Fibroblast of skin of right biceps (primary cell): ENCODE data around the gene MKNK2.
A peak's percentile ranks its signal among the peaks of the same experiment; 100 is the strongest.

Experiments
- DNase-seq: peaks from one replicate; pipeline ENCODE4 v3.0.0-alpha.2; 2013

Gene MKNK2

DNA sequence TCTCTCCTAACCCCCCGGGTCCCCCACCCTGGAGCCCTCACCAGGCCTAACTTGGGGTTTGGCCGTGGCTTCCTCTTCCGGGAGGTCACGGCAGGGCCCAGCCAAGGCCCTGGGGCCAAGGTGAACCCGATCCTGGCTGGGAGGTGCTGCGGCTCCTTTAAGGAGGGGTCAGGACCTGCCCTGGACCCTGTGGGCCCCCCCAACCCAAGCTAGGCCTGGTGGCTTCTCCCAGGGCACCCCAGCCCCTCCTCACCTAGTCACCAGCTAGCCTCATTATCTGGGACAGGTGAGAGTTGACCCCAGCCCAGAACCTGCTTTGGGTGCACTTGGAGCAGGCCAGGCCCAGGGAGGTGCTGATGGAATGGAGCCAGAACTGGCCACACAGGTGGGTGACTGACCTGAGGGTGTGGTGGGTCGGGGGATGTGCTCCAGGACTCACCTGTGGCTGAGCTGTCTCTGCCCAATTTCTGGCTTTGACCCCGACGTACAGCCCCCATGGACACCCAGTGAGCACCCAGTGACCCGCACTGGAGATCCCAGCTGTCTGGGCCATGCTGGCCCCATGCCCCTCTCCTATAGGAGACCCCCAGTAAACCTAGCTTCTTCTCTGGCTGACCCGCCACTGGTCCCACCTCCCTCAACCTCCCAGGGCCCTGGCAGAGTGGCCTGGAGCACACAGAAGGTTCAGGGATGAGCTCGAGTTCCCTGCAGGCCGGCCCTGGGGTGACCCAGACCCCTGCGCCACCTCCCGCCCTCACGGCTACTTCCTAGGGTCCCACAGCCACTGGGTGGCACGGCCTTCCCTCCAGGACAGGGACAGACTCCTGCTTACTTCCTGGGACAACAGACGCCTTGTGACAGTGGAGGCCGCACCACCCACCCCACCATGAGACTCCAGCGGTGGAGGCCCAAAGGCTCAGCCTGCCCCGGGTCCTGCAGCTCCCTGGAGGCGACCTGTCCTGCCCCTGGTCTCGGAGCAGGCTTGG, 6.7 kb upstream of the MKNK2 start:
- no peak for DNase-seq

DNA sequence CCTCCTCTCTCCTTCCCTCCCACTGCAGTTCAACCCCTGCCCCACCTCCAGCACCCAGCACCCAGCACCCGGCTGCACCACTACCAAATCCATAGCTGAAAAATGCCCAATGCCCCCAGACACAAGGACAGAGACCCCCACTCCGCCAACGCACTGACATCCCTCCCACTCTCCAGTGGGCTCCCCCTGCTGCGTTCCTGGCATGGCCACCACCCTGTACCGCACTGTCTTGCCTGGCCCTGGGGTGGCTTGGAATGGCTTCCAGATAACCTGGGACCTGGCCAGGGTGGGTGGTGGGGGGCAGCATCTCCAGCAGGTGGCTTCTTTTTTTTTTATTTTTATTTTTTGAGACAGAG, 5.8 kb upstream of the MKNK2 start:
- DNase-seq = no peak

DNA sequence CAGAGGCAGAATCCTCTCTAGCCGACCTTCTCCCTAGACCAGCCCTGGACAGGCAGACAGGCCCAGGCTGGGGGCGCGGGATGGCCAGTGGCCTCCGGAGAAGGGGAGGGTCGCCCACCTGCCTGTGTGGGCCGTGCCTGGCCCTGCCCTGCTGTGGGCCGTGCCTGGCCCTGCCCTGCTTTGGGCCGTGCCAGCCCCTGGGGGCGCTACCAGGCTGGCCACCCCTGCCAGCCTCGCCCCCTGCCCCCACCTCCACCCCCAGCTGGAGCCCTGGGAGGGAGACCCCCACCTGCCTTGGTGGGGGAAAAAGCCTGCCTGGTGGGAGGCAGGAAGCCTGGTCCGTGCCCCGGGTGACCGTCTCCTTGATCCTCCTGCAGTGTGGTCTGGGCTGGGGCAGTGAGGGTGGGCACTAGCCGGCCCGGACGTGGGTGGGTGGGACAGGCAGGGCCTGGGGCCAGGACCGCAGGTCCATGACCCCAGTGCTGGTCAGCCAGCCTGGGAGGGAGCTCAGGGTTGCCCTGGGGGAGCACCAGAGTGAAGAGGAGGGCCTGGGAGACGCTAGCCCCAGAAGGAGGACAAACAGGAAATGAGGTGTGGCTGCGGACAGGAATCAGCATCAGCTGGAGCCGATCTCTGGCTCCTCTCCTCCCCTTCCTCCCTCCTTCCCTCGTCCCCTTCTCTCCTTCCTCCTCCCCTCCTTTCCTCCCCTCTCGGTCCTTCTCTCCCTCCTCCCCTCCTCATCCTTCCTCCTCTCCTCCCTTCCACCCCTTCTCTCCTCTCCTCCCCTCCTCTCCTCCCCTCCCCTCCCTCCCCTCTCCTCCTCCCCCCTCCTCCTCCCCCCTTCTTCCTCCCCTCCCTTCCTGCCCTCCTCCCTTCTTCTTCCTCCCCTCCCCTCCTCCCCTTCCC, 5.1 kb upstream of the MKNK2 start:
- peak; percentile 76 for DNase-seq

DNA sequence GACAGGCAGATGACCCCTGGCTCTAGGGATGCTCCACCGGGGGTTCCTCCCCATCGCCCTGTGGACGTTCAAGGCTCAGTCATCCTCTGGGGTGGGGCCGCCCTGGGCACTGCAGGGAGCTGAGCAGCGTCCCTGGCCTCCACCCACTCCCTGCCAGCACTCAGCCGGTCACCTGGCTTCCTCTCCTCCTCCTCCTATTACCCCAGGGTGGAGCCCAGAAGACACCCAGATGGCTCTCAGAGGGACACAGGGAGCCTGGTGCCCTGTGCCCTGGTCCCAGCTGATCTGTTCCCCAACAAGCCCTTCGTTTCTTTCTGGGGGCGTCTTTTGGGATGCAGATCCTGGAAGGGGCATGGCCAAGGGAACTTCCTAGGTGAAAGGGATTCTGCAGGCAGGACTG, 3.7 kb upstream of the MKNK2 start:
- DNase-seq = no peak

DNA sequence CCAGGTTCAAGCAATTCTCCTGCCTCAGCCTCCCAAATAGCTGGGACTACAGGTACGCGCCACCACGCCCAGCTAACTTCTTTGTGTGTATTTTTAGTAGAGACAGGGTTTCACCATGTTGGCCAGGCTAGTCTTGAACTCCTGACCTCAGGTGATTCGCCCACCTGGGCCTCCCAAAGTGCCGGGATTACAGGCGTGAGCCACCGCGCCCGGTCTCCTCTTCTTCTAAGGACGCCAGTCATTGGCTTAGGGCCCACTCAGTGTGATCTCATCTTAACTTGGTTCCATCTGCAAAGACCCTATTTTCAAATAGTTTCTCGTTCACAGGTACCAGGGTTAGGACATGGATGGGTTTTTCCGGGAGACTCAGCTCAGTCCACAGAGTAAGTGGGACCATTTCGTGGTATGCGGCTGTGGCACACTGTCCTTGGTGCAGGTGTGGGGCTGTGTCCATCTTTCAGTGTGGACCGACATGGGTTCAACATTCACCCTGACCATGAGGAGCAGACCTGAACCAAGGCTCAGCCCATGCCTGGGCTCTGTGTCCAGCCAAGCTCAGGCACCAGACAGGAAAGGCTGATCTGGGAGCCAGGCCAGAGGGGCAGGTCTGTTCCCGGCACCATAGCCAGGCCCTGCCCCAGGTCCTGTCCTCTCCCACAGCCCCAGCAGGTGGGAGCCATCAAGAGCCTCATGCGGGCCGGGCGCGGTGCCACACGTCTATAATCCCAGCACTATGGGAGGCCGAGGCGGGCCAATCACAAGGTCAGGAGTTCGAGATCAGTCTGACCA, 2.8 kb upstream of the MKNK2 start:
- DNase-seq = no peak

DNA sequence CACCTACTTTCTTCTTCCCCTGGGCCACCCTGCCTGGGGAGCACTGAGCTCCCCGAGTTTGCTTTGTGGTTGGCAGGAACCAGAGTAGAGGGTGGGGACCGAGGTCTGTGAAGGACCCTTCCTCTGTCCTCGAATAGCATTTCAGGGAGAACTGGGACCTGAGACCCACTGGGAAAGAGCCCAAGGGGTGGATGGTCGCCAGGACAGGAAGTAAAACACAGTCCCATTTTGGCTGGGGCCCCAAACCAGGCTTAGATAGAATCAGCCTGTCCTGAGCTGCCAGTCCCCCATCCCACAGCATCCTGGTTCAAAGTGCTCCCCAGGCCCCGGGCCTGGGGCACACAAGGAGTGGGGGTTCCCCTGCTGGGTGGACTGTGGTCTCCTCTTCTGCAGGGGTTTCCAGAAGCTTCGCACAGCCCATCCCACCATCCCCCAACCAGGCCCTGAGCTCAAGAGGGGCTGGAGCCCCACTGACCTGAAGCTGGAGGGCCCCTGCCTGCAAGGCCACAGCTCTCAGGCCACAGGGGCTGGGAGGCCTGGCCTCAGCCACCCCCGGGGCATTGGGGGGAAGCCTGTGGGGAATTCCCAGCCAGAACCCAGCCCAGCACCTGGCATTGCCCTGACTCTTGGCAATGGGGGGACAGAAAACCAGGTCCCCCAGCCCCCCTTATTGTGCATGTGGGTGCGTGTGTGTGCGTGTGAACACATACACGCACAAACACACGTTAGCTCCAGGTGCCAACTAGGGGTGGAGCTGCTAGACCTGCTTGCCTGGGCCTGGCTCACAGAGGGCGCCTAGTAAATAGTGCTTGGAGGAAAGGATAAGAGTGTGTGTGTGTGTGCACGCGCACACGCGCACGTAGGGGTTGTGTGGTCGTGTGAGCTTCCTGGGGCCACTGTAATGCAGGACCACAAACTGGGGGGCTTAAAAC, 995 bp upstream of the MKNK2 start:
- DNase-seq = no peak

DNA sequence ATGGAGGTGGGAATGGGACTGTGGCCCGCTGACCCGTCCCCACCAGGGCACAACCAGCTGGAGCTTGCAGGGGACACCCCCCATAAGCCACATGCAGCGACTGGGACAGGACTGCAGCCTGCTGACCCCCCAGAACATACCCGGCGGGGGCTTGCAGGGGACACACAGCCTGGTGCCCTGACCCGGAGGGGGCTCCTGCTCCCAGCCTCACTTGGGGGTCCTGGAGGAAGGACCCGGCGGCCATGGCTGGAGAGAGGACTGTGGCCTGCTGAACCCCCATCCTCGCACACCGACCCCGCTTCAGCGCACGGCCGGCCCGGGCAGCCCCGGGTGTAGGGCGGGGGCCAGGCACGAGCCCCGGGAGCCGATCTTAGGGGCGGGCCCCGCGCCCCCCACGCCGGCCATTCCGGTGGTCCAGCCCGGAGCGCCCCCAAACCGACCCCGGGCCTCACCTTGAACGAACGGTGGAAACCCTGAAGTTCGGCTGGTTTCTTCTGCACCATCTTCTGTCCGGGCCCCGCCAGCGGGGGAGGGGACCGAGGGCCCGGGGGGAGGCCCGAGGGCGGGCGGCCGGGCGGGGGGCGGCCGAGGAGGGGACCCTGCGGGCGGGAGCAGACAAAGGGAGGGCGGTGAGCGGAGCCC, 574 bp downstream of the MKNK2 start:
- no peak for DNase-seq

DNA sequence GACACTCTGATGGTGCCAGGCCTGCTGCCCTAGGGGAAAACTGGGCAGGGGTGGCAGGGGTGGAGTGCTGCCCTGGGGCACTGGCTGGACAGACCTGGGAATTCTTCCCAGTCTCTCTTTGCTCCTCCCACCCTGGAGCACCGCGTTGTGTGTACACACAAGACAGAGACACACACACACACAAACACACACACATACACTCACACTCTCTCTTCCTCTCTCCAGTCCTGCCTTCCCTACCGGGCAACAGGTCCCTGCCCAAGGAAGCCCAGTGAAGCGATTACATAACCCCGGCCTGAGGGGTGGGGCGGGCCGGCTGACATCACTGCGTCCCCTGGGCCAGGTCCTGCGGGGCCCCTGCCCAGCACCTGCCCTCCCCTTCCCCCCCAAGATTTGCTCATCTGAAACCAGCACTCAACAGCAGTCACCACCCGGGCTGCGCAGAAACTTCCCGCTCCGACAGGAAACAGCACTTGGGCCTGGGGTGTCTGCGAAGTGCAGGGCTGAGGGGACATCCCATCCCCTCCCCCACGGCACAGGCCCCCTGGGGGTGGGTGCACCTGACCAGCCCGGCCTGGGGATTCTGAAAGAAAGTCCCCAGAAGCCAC, 1.2 kb downstream of the MKNK2 start:
- DNase-seq = peak; percentile 57

DNA sequence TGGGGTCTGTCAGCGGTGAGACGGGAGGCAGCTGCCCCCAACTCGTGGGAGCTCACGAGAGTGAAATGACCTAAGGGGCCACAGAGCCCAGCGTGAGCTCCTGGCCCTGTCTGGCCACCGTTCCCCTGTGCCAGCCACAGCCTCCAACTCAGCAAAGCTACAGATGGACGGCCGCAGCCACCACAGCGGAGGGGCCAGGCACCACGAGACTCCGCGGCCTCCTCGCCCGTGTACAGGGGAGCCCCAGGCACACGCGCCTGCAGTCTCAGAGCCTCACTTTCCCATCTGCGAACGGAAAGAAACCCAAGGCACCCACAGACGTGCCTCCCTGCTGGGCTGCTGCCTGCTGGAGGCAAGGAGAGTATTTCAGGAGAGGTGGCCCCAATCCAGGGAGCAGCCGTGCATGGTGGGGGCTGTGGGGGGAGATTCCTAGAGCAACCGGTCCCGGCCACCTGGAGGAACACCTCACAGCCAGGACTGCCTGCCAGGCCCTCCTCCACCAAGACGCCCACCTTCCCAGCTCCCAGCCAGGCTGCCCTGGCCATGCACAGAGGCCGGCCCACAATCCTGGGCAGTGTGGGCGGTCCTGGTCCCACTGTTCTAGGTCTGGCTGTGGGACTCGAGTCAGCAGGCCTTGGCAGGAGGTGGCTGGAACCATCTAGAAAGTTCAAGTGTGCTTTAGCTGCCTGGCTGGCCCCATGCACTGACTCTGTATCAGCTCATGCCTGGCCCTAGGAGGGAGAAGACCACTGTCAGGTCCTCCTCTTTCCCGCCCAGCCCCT, 1.9 kb downstream of the MKNK2 start:
- DNase-seq = no peak

DNA sequence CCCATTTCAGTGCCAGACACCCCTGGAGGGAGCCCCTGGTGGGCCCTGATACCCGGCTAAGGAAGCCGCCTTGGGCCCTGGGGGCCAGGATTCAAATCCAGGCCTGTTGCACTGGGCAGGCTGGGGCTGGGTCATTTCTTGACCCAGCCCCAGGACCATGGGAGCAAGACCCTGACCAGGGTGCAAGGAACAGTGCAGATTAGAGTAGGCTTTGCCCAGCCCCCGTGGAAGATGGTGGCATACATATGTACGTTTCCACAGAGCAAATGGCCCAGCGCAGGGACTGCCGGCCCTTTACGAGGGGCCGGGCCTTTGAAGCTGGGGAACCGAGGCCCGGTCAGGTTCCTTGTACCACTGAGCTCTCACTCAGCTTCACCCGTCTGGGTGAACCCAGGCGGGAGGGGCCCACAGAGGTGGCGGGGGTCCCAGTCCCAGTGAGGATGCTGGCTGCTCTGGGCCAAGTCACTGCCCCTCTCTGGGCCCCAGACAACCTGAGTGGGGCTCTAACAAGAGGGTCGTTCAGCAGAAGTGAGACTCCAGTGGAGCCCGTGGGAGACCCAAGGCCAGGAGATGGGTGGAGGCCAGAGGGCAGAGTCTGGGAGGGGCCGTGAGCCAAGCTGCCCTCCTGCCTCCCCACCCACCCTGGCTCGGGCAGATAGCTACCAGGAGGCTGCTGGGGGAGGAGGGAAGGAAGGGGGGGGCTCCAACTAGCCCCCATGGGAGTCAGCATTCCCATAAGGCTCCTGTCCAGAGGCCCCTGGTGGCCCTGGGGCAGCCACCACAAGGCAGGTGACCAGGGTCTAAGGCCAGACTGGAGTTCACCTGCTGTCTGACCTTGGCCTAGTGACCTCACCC, 2.7 kb downstream of the MKNK2 start:
- no peak for DNase-seq

DNA sequence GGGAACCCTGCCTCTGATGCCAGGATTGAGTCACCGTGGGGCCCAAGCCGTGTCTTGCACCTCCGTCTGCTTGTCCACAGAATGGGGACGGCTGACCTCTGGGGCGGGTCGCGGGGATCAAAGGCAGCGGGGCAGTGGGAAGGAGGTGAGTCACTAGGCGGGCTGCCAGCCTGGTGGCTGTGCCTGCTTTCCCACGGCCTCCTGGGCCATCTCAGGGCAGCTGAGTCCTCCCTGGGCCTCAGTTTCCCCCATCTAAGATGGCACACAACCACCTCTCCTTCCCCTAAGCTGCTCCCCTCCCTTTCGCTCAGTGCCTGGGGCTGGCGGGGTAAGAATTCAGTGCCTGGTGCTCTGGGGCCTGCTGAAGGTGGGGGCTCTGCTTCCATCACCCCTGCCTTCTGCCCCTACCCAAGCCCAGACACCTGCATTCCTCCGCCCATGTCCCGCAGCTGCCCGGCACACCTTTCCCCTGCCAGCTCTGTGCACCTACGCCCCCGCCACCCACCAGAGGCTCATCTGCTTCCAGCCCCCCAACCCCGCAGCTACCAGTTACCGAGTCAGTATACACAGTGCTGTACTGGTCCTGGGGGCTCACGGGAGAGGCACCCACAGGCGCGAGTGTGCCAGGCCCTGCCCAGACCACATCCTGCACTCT, 3.5 kb downstream of the MKNK2 start:
- no peak for DNase-seq

DNA sequence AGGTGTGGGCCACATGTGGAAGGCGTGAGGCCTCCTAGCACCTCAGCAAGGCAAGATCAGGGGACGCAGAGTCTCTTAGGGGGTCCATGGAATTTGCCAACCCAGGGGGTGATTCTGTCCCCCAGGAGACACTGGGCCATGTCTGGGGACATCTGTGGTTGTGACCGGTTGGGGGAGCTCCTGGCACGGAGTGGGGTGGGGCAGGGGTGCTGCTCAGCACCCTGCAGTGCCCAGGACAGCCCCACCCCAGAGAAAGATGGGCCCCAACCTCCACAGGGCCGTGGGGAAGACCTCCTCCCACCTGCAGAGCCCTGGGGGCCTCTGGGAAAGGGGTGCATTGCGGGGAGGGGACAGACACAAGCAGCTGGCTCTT, 4.0 kb downstream of the MKNK2 start:
- DNase-seq = no peak

DNA sequence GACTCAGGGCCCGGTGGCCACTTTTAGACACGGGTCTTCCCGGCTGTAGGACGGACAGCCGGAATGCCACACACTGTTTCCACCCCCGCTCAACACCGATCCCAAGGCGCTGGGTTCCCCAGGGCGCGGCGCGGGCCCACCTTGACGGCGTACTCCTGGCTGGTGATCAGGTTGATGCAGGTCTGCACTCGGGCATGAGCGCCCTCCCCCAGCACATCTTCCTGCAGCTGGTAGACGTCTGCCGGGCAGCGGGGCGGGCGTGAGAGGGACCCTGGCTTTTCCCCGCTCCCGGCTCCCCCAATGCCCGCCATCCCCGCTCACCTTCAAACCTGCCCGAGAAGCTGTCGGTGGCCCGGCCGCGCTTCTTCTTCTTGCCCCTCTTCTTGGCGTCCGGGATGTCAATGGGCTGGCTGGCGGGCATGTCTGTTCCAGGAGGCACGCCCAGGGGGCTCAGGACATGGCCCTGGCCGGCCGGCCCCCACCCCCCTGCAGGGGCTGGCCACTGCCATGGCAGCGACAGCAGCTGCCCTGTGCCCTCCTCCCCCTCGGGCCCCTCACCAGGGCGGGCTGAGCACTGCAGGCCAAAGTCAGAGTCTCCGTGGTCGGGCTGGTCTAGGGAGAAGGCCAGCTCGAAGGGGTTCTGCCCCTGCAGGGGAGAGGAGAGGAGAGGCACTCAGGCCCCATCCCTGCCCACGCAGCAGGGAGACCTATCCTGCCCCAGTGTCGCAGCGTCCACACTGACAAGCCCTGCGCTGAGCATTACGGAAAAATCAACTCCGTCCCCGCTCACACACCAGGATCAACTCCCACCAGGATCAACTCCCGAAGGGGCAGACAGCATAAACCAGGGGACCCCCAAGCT, 4.8 kb downstream of the MKNK2 start:
- DNase-seq = no peak

DNA sequence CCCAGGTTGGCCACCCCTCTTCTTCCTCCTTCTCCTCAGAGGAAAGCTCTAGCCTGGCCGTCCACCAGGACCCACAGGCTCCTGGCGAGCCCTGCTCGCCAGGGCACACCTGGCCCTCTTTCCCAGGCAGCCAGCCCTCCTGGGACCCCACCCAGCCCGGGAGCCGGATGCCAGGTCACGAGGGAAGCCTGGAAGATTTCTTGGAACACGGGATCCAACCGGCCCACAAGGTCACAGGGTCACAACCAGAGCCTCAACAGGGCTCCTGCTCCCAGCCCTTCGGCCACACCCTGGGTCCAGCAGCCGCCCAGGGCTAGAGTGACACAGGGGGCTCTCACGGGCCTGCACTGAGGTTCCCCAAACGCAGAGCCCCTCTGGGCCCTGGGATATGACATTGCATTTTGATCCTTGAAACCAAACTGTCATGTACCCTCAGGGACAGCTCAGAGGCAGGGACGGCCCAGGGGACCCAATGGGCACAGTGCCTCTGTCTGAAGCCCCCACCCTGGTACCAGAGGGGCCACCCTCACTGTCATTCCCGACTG, 5.5 kb downstream of the MKNK2 start:
- DNase-seq = no peak

DNA sequence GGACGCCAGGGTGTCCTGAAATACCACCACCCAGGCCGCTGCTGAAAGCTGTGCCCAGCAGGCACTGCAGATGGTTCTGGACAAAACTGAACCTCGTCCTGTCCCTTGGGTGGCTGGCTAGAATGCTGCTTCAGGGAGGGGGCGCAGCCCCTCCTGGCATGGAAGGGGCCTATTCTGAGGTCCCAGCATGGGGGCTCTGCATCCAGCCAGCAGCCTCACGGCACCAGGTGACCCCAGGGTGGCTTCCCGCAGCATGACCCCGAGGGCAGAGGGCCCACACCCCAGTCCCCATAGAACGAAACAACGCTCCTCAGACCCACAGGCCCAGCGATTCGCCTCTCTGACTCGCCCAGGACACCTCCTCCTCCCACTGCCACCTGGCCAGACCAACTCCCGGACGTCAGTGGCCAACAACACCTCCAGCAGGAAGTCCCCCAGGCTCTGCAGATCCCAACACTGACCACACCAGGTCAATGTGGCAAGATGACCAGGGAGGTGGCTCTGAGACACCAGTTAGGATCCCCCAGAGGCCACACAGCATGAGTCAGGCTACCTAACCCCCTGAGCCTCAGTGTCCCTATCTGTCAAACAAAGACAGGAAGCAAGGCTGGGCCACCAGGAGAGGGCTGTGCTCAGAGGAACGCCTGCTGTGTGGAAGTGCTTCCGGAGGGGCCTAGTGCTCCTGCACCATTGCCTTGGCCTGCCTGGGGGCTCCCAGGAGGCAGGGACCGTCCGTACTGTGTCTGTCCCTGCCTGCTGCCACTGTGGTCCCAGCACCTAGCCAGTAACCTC, 6.1 kb downstream of the MKNK2 start:
- DNase-seq = no peak

DNA sequence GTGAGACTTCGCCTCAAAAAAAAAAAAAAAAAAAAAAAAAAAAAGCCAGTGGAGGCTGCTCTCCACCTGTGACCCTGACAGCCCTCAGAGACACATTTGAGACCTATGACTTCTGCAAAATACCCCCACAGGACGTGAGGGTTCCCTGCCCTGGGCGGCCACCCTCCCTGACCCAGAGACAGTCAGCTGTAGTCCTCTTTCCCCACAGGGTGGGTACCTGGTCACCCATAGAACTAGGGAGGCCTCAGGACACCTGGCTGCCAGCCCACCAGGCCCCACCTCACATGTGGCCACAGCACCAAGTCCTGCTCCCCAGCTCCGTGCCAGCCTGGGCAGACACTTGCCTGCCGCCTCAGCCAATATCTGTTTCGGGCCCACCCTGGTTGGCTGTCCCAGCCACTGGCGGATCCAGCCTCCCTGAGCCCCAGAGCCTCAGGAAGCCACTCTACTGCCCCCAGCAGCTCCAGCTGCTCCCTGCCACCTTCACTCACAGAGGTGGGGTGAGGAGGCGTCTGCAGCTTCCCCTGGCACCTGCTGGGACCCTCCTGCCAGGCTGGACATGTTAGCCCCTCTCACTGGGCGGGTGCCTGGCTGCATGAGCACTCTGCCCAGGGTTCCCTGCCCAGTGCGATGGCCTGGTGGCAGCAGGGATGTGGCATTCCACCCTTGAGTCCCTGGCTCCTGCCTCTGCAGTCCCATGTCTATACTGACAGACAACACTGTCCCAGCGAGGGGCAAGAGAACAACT, 6.9 kb downstream of the MKNK2 start:
- no peak for DNase-seq
